ENCODE data around the gene SUGP2.

The SUGP2 gene

GRCh38 chr19:19059018-19059836 is 25.9 kb upstream of the SUGP2 start:
- FAIRE-seq: no peak

GRCh38 chr19:19057720-19058119 is 24.4 kb upstream of the SUGP2 start:
- FAIRE-seq: no peak

GRCh38 chr19:19057317-19057716 is 24.0 kb upstream of the SUGP2 start:
- FAIRE-seq: no peak

- no peak for FAIRE-seq
Observed at GRCh38 chr19:19056636-19057275, 23.4 kb upstream of the SUGP2 start.

- no peak for FAIRE-seq
Observed at GRCh38 chr19:19055701-19056100, 22.4 kb upstream of the SUGP2 start.

GRCh38 chr19:19054939-19055440 is 21.7 kb upstream of the SUGP2 start:
- no peak for FAIRE-seq

- FAIRE-seq: no peak
Observed at GRCh38 chr19:19054315-19054938, 21.1 kb upstream of the SUGP2 start.

- FAIRE-seq: no peak
Observed at GRCh38 chr19:19053508-19054314, 20.4 kb upstream of the SUGP2 start.

- no peak for FAIRE-seq
Observed at GRCh38 chr19:19052921-19053320, 19.6 kb upstream of the SUGP2 start.

- no peak for FAIRE-seq
Observed at GRCh38 chr19:19051478-19052213, 18.3 kb upstream of the SUGP2 start.

GRCh38 chr19:19050731-19051130 is 17.4 kb upstream of the SUGP2 start:
- FAIRE-seq: no peak

GRCh38 chr19:19050104-19050503 is 16.8 kb upstream of the SUGP2 start:
- no peak for FAIRE-seq

- no peak for FAIRE-seq
Observed at GRCh38 chr19:19049406-19049805, 16.1 kb upstream of the SUGP2 start.

- FAIRE-seq: no peak
Observed at GRCh38 chr19:19043881-19044280, 10.6 kb upstream of the SUGP2 start.

- no peak for FAIRE-seq
Observed at GRCh38 chr19:19043481-19043880, 10.2 kb upstream of the SUGP2 start.

GRCh38 chr19:19042732-19043280 is 9.5 kb upstream of the SUGP2 start:
- no peak for FAIRE-seq

- FAIRE-seq: no peak
Observed at GRCh38 chr19:19040417-19040816, 7.1 kb upstream of the SUGP2 start.

GRCh38 chr19:19039901-19040300 is 6.6 kb upstream of the SUGP2 start:
- FAIRE-seq: no peak

- FAIRE-seq: peak; percentile 73
Observed at GRCh38 chr19:19034204-19034624, 897 bp upstream of the SUGP2 start.

GRCh38 chr19:19033176-19033425 is 216 bp downstream of the SUGP2 start:
- FAIRE-seq: no peak

GRCh38 chr19:19032420-19033175 is 719 bp downstream of the SUGP2 start:
- no peak for FAIRE-seq

Measured in A204.1 (cell line).